Progenitor cell of endocrine pancreas (in vitro differentiated cells): ENCODE measurements around the gene PDXP. TPM values are rescaled to one million over a fixed set of nuclear protein-coding genes. Genes with fewer than 3 reads are reported as not detected.

Experiments used
- DNase-seq: peaks from one replicate; pipeline ENCODE4 v3.0.0; 2021; ENCODE audit warnings: low spot score; ENCODE audit not compliant: unreplicated experiment
- H3K27ac Mint-ChIP-seq: 2 replicates; pipeline ENCODE4 v1.8.0; 2021; ENCODE audit warnings: mild to moderate bottlenecking, moderate library complexity, mixed read lengths
- H3K27me3 Mint-ChIP-seq: 2 replicates; pipeline ENCODE4 v1.8.0; 2021; ENCODE audit warnings: mixed read lengths
- H3K36me3 Mint-ChIP-seq: 2 replicates; pipeline ENCODE4 v1.8.0; 2022; ENCODE audit warnings: mixed read lengths; ENCODE audit not compliant: insufficient read depth
- H3K4me1 Mint-ChIP-seq: 2 replicates; pipeline ENCODE4 v1.8.0; 2021; ENCODE audit warnings: low read depth, mixed read lengths
- H3K4me3 Mint-ChIP-seq: 2 replicates; pipeline ENCODE4 v1.8.0; 2021; ENCODE audit warnings: low read depth, mild to moderate bottlenecking, moderate library complexity, mixed read lengths
- H3K9me3 Mint-ChIP-seq: 2 replicates; pipeline ENCODE4 v1.8.0; 2021; ENCODE audit warnings: low read depth, mixed read lengths
- total RNA-seq: library from RNA; stranded (reverse); gene quantifications from 2 replicates; pipeline ENCODE4 v1.2.1, GENCODE V29; 2021
- TF ChIP-seq, protein P1 (sequence below): fragments of 200-600 bp; sonication (generic); IDR thresholded peaks from one replicate; pipeline ENCODE4 v1.5.0; 2021; ENCODE audit warnings: antibody characterized with exemption, mild to moderate bottlenecking; ENCODE audit not compliant: unreplicated experiment

Gene PDXP
- total RNA-seq, 1 donor from 2014 or later, result 17.7 TPM

DNA sequence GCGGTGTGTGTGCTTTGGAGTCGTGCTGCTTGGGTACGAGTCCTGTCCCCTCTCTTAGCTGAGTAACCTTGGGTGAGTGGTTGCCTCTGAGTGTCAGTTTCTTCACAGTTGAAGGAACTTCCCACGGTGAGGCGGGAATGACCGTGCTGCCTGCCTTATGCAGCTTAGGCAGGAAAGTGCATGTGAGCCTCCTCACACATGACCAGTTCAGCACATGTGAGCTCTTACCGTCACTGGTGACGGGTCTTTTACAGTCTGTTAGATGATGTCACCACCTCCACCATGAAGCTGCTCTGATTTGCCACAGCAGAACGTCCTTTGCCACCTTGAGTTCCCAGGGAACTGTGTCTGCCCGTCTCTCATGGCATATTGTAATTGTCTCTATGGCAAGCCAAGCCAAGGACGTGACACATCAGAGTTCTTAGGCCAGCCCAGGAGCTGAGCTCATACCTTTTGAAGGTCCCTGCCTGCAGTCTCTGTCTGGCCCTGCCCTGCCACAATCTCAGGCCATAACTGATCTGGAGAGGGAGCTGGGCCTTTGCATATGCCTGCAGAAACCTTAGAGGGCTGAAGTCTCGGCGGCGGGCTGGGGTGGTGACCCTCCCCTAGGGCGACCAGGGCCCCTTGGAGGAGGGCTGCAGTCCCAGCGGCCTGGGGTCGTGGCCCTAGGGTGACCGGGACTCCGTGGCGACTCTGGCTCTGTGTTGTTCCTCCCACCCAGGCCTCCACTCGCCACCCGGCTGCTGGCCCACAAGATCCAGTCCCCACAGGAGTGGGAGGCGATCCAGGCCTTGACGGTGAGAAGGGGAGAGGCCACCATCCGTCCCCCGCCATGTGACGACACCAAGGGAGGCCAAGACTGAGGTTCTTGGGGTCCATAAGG, 42.1 kb upstream of the PDXP start:
- no peak for DNase-seq
- H3K27ac Mint-ChIP-seq, result no peak overlapping the region
- H3K27me3 Mint-ChIP-seq, result no peaks in the 10 kb centered on the region
- H3K9me3 Mint-ChIP-seq, result no peaks in the 10 kb centered on the region
- TF ChIP-seq, protein P1, sequence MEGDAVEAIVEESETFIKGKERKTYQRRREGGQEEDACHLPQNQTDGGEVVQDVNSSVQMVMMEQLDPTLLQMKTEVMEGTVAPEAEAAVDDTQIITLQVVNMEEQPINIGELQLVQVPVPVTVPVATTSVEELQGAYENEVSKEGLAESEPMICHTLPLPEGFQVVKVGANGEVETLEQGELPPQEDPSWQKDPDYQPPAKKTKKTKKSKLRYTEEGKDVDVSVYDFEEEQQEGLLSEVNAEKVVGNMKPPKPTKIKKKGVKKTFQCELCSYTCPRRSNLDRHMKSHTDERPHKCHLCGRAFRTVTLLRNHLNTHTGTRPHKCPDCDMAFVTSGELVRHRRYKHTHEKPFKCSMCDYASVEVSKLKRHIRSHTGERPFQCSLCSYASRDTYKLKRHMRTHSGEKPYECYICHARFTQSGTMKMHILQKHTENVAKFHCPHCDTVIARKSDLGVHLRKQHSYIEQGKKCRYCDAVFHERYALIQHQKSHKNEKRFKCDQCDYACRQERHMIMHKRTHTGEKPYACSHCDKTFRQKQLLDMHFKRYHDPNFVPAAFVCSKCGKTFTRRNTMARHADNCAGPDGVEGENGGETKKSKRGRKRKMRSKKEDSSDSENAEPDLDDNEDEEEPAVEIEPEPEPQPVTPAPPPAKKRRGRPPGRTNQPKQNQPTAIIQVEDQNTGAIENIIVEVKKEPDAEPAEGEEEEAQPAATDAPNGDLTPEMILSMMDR, result no peak
- peaks cover 7% of the 10 kb centered on the region for H3K36me3 Mint-ChIP-seq
- H3K4me1 Mint-ChIP-seq, result no peaks in the 10 kb centered on the region
- no peak overlapping the region for H3K4me3 Mint-ChIP-seq

- H3K27me3 Mint-ChIP-seq, result no peaks in the 10 kb centered on the region
- no peaks in the 10 kb centered on the region for H3K4me1 Mint-ChIP-seq
- no peak for DNase-seq
- H3K9me3 Mint-ChIP-seq, result no peaks in the 10 kb centered on the region
- peaks cover 7% of the 10 kb centered on the region for H3K36me3 Mint-ChIP-seq
- no peak overlapping the region for H3K27ac Mint-ChIP-seq
- TF ChIP-seq, protein P1, result no peak
- no peak overlapping the region for H3K4me3 Mint-ChIP-seq
Measured at GRCh38 chr22:37617431-37617830, 41.1 kb upstream of the PDXP start.

GRCh38 chr22:37618072-37618656, 40.4 kb upstream of the PDXP start:
- Mint-ChIP-seq H3K4me3 (no peak overlapping the region), H3K4me1 (no peaks in the 10 kb centered on the region), H3K9me3 (no peaks in the 10 kb centered on the region), H3K36me3 (peaks cover 7% of the 10 kb centered on the region), H3K27ac (no peak overlapping the region), H3K27me3 (no peaks in the 10 kb centered on the region)
- TF ChIP-seq, protein P1, result no peak
- no peak for DNase-seq

- Mint-ChIP-seq H3K4me3 (no peak overlapping the region), H3K27ac (no peak overlapping the region), H3K27me3 (no peaks in the 10 kb centered on the region), H3K36me3 (peaks cover 8% of the 10 kb centered on the region), H3K4me1 (peaks cover 1% of the 10 kb centered on the region), H3K9me3 (no peaks in the 10 kb centered on the region)
- DNase-seq, result no peak
- TF ChIP-seq, protein P1, result no peak
Measured at GRCh38 chr22:37618674-37619073, 39.8 kb upstream of the PDXP start.

GRCh38 chr22:37619991-37620390, 38.5 kb upstream of the PDXP start:
- Mint-ChIP-seq H3K4me1 (peaks cover 2% of the 10 kb centered on the region), H3K27me3 (no peaks in the 10 kb centered on the region), H3K9me3 (no peaks in the 10 kb centered on the region), H3K27ac (no peak overlapping the region), H3K36me3 (peaks cover 8% of the 10 kb centered on the region), H3K4me3 (no peak overlapping the region)
- TF ChIP-seq, protein P1, result no peak
- DNase-seq, result no peak
